ENCODE results near the gene SNN.

DNA sequence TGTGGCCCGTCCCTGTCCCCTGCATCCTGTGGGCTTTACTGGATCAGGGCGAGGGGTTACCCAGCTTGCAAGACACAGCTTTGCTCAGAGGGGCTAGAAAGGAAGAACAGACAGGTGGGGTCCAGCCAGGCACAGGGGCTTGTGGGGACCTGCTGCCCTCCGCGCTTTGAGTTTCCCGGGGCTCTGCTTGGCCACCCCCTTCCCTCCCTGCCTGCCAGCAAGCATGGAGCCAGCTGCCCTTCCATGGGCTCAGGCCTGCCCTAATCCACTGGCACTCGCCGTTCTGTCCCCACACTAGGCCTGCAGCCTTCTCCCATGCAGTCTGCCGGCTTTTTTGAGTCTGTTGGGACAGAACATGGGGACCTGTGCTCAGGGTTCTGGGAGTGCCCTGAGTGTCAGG lies 3.4 kb downstream of the SNN start:
- TF ChIP-seq POLR2A (IDR thresholded peaks at IDR 0.05) (no peak), POLR2AphosphoS5 (IDR thresholded peaks at IDR 0.05) (no peak)
- TF ChIP-seq, protein P1, sequence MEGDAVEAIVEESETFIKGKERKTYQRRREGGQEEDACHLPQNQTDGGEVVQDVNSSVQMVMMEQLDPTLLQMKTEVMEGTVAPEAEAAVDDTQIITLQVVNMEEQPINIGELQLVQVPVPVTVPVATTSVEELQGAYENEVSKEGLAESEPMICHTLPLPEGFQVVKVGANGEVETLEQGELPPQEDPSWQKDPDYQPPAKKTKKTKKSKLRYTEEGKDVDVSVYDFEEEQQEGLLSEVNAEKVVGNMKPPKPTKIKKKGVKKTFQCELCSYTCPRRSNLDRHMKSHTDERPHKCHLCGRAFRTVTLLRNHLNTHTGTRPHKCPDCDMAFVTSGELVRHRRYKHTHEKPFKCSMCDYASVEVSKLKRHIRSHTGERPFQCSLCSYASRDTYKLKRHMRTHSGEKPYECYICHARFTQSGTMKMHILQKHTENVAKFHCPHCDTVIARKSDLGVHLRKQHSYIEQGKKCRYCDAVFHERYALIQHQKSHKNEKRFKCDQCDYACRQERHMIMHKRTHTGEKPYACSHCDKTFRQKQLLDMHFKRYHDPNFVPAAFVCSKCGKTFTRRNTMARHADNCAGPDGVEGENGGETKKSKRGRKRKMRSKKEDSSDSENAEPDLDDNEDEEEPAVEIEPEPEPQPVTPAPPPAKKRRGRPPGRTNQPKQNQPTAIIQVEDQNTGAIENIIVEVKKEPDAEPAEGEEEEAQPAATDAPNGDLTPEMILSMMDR (IDR thresholded peaks at IDR 0.05 in 8 of 11, conservative IDR thresholded peaks at IDR 0.05 in 3 of 11): no peak
